HCT116 (cell line): ENCODE measurements around the gene SNAP47. TPM values are rescaled to one million over a fixed set of nuclear protein-coding genes. Genes with fewer than 3 reads are reported as not detected.

Experiments
- ATAC-seq: fragments of 200-7000 bp; cut with Tn5 transposase; 2 replicates; pipeline ENCODE4 v1.9.1; 2020; ENCODE audit warnings: mild to moderate bottlenecking, moderate library complexity
- BruUV-seq: library from RNA; stranded (reverse); fragments of 400-500 nt; replicated peaks from 2 replicates; lab custom pipeline; 2021; lab: Mats Ljungman, UMichigan
- CTCF ChIA-PET: fragments of 300-600 bp; sonication (Branson Sonifier 250); formaldehyde crosslinking; loops from one replicate; lab custom pipeline; 2021; ENCODE audit warnings: antibody characterized with exemption; lab: Charles Lee
- POLR2A ChIA-PET: fragments of 300-600, 350-600 bp; sonication (Branson Sonifier 250); formaldehyde crosslinking; loops from one replicate; lab custom pipeline; 2021; ENCODE audit warnings: antibody characterized with exemption; lab: Charles Lee
- RAD21 ChIA-PET, 2 experiments: fragments of 300-600 bp; sonication (Branson Sonifier 250); formaldehyde crosslinking; loops; one replicate each; lab custom pipeline; 2023; ENCODE audit warnings: low total read pairs in 2 of 2; ENCODE audit not compliant: uncharacterized antibody in 2 of 2, unreplicated experiment in 2 of 2, low non-redundant PET in 1 of 2; lab: Charles Lee
- DNase-seq: peaks from one replicate; pipeline ENCODE4 v3.0.0-alpha.2; 2010; ENCODE audit warnings: low read depth, low spot score
- H2AFZ ChIP-seq: fragments of 200-600 bp; shearing (Covaris generic), sonication (generic); 2 replicates; pipeline ENCODE4 v1.6.1; 2017; ENCODE audit warnings: low read depth, mixed run types, mixed read lengths, antibody characterized with exemption, low read length; ENCODE audit not compliant: poor library complexity, severe bottlenecking
- H3K27ac ChIP-seq: 2 replicates; pipeline ENCODE4 v1.5.1; 2012; ENCODE audit warnings: low read depth, low read length
- H3K27me3 ChIP-seq: fragments of 200-600 bp; sonication (generic); 2 replicates; pipeline ENCODE4 v1.6.1; 2016; ENCODE audit warnings: mixed run types, low read length, mixed read lengths; ENCODE audit not compliant: insufficient read depth
- H3K36me3 ChIP-seq, 2 experiments: fragments of 200-500 bp in 1 of 2; fragments of 200-600 bp in 1 of 2; sonication (Bioruptor generic) in 1 of 2; sonication (generic) in 1 of 2; 2 replicates each; pipeline versions ENCODE4 v1.5.1 to v1.6.1; 2014 to 2016; ENCODE audit warnings: low read length in 2 of 2, inconsistent platforms in 1 of 2, mixed read lengths in 1 of 2, mixed run types in 1 of 2; ENCODE audit not compliant: insufficient read depth in 2 of 2, control insufficient read depth in 1 of 2
- H3K4me1 ChIP-seq, 2 experiments: fragments of 200-600 bp in 1 of 2; sonication (generic) in 1 of 2; 2 replicates each; pipeline versions ENCODE4 v1.5.1 to v1.6.1; 2012 to 2017; ENCODE audit warnings: low read length in 2 of 2, inconsistent platforms in 1 of 2, mild to moderate bottlenecking in 1 of 2, mixed read lengths in 1 of 2, mixed run types in 1 of 2, moderate library complexity in 1 of 2; ENCODE audit not compliant: insufficient read depth in 2 of 2, control insufficient read depth in 1 of 2
- H3K4me2 ChIP-seq: fragments of 200-600 bp; sonication (generic); 2 replicates; pipeline ENCODE4 v1.6.1; 2017; ENCODE audit warnings: mixed run types, low read length, mixed read lengths
- H3K4me3 ChIP-seq, 2 experiments: fragments of 200-600 bp in 1 of 2; sonication (generic) in 1 of 2; replicated peaks in 1 of 2; 2 replicates each; pipeline ENCODE4 v1.5.1; 2011 to 2016; ENCODE audit warnings: low read length in 2 of 2, control low read depth in 1 of 2, low read depth in 1 of 2, mild to moderate bottlenecking in 1 of 2, mixed read lengths in 1 of 2, mixed run types in 1 of 2
- H3K79me2 ChIP-seq: fragments of 200-600 bp; sonication (generic); 2 replicates; pipeline ENCODE4 v1.6.1; 2017; ENCODE audit warnings: mild to moderate bottlenecking, mixed run types, low read length, moderate library complexity, mixed read lengths; ENCODE audit not compliant: insufficient read depth
- H3K9ac ChIP-seq: fragments of 200-600 bp; sonication (generic); 2 replicates; pipeline ENCODE4 v1.6.1; 2016; ENCODE audit warnings: low read length, mixed read lengths
- H3K9me2 ChIP-seq: fragments of 200-600 bp; sonication (generic), shearing (Covaris generic); 2 replicates; pipeline ENCODE4 v1.6.1; 2017; ENCODE audit warnings: mixed run types, mild to moderate bottlenecking, moderate library complexity; ENCODE audit not compliant: insufficient read depth
- H3K9me3 ChIP-seq, 2 experiments: fragments of 200-500 bp in 1 of 2; fragments of 200-600 bp in 1 of 2; sonication (Bioruptor generic) in 1 of 2; sonication (generic) in 1 of 2; 2 replicates each; pipeline ENCODE4 v1.6.1; 2014 to 2017; ENCODE audit warnings: low read length in 2 of 2, mixed read lengths in 2 of 2, inconsistent platforms in 1 of 2, low read depth in 1 of 2, mild to moderate bottlenecking in 1 of 2, mixed run types in 1 of 2, moderate library complexity in 1 of 2; ENCODE audit not compliant: control insufficient read depth in 1 of 2, insufficient read depth in 1 of 2
- H4K20me1 ChIP-seq: fragments of 200-600 bp; sonication (generic), shearing (Covaris generic); 2 replicates; pipeline ENCODE4 v1.6.1; 2017; ENCODE audit warnings: mixed run types, mild to moderate bottlenecking, moderate library complexity; ENCODE audit not compliant: insufficient read depth
- EGR1 ChIP-seq: IDR thresholded peaks from 2 replicates; pipeline ENCODE4 v1.6.1; 2012; ENCODE audit warnings: low read depth
- ELF1 ChIP-seq: IDR thresholded peaks from 2 replicates; pipeline ENCODE4 v1.6.1; 2012; ENCODE audit warnings: low read depth, borderline replicate concordance
- EZH2phosphoT487 ChIP-seq: fragments of 200-600 bp; IDR thresholded peaks from 2 replicates; pipeline ENCODE4 v1.6.1; 2018; ENCODE audit warnings: antibody characterized with exemption, borderline replicate concordance
- FOSL1 ChIP-seq: IDR thresholded peaks from 2 replicates; pipeline ENCODE4 v1.6.1; 2012; ENCODE audit warnings: low read depth
- POLR2A ChIP-seq: IDR thresholded peaks from 2 replicates; pipeline ENCODE4 v1.7.0; 2011; ENCODE audit warnings: borderline replicate concordance; ENCODE audit not compliant: insufficient read depth, insufficient read length; ENCODE audit errors: extremely low read depth
- RAD21 ChIP-seq: IDR thresholded peaks from 2 replicates; pipeline ENCODE4 v1.6.1; 2012; ENCODE audit warnings: low read depth, mild to moderate bottlenecking
- SIN3A ChIP-seq: IDR thresholded peaks from 2 replicates; pipeline ENCODE4 v1.6.1; 2012; ENCODE audit warnings: low read depth
- SP1 ChIP-seq: IDR thresholded peaks from 2 replicates; pipeline ENCODE4 v1.6.1; 2012; ENCODE audit warnings: low read depth
- SRF ChIP-seq: IDR thresholded peaks from 2 replicates; pipeline ENCODE4 v1.6.1; 2012; ENCODE audit warnings: low read depth
- YY1 ChIP-seq: IDR thresholded peaks from 2 replicates; pipeline ENCODE4 v1.6.1; 2011; ENCODE audit warnings: low read length, low read depth, moderate library complexity, mild to moderate bottlenecking; ENCODE audit not compliant: insufficient replicate concordance; ENCODE audit errors: extremely low read depth
- ZFX ChIP-seq: fragments of 450-650 bp; IDR thresholded peaks from 2 replicates; pipeline ENCODE4 v1.6.1; 2017
- intact Hi-C: fragments of 100-400 bp; cut with micrococcal nuclease; formaldehyde crosslinking; loops from 2 replicates; pipeline ENCODE4 v1.10.0; 2022
- total RNA-seq: library from RNA; stranded (reverse); gene quantifications from one replicate; pipeline ENCODE4 v1.2.1, GENCODE V29; 2021; ENCODE audit not compliant: unreplicated experiment
- TF ChIP-seq, protein P1 (sequence below): IDR thresholded peaks from 2 replicates; pipeline ENCODE4 v1.6.1; 2012; ENCODE audit warnings: low read depth
- TF ChIP-seq, protein P2 (sequence below): IDR thresholded peaks from 2 replicates; pipeline ENCODE4 v1.6.1; 2012
- TF ChIP-seq, protein P3 (sequence below), 3 experiments: fragments of 200-600 bp in 1 of 3; sonication (generic) in 1 of 3; IDR thresholded peaks in 2 of 3; conservative IDR thresholded peaks in 1 of 3; 2 replicates each; pipeline ENCODE4 v1.5.1; 2012 to 2017; ENCODE audit warnings: low read depth in 2 of 3, low read length in 2 of 3, antibody characterized with exemption in 1 of 3, borderline replicate concordance in 1 of 3, control low read depth in 1 of 3, mild to moderate bottlenecking in 1 of 3, mixed read lengths in 1 of 3, mixed run types in 1 of 3, moderate library complexity in 1 of 3; ENCODE audit not compliant: insufficient read depth in 1 of 3

The SNAP47 gene
- total RNA-seq, 1 experiment from 2014 or later = 37.9 TPM

DNA sequence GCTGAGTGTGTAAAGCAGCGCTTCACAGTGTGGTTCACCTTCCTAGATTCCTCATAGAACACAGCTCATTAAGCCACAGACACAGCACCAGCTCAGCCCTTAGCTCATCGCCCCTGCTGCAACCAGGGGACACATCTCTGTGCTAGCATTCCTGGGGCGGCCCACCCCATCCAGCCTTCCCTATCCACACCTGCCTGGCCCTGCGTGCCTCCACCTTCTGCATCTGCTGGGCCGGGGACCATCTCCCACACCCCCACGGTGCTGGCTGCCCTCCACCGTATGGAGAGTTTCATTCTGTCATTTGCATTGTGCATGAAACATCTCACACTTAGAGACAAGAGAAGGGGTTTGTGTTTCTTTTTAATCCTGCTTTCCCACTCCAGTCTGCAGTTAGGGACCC lies 44.5 kb downstream of the SNAP47 start:
- CTCF ChIA-PET = no interaction called here
- BruUV-seq = no TSS peak

More for the DNA sequence above, 44.5 kb downstream of the SNAP47 start:
- no peak for DNase-seq
- TF ChIP-seq FOSL1 = no peak
- no peak for TF ChIP-seq EGR1
- TF ChIP-seq POLR2A = no peak
- TF ChIP-seq, protein P1, sequence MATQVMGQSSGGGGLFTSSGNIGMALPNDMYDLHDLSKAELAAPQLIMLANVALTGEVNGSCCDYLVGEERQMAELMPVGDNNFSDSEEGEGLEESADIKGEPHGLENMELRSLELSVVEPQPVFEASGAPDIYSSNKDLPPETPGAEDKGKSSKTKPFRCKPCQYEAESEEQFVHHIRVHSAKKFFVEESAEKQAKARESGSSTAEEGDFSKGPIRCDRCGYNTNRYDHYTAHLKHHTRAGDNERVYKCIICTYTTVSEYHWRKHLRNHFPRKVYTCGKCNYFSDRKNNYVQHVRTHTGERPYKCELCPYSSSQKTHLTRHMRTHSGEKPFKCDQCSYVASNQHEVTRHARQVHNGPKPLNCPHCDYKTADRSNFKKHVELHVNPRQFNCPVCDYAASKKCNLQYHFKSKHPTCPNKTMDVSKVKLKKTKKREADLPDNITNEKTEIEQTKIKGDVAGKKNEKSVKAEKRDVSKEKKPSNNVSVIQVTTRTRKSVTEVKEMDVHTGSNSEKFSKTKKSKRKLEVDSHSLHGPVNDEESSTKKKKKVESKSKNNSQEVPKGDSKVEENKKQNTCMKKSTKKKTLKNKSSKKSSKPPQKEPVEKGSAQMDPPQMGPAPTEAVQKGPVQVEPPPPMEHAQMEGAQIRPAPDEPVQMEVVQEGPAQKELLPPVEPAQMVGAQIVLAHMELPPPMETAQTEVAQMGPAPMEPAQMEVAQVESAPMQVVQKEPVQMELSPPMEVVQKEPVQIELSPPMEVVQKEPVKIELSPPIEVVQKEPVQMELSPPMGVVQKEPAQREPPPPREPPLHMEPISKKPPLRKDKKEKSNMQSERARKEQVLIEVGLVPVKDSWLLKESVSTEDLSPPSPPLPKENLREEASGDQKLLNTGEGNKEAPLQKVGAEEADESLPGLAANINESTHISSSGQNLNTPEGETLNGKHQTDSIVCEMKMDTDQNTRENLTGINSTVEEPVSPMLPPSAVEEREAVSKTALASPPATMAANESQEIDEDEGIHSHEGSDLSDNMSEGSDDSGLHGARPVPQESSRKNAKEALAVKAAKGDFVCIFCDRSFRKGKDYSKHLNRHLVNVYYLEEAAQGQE = no peak
- TF ChIP-seq, protein P2, sequence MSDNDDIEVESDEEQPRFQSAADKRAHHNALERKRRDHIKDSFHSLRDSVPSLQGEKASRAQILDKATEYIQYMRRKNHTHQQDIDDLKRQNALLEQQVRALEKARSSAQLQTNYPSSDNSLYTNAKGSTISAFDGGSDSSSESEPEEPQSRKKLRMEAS = no peak
- TF ChIP-seq ELF1 = no peak
- TF ChIP-seq EZH2phosphoT487 = no peak
- no peak for TF ChIP-seq RAD21
- no peak for TF ChIP-seq YY1
- no peak for TF ChIP-seq SP1
- no peak for TF ChIP-seq SIN3A
- TF ChIP-seq, protein P3, sequence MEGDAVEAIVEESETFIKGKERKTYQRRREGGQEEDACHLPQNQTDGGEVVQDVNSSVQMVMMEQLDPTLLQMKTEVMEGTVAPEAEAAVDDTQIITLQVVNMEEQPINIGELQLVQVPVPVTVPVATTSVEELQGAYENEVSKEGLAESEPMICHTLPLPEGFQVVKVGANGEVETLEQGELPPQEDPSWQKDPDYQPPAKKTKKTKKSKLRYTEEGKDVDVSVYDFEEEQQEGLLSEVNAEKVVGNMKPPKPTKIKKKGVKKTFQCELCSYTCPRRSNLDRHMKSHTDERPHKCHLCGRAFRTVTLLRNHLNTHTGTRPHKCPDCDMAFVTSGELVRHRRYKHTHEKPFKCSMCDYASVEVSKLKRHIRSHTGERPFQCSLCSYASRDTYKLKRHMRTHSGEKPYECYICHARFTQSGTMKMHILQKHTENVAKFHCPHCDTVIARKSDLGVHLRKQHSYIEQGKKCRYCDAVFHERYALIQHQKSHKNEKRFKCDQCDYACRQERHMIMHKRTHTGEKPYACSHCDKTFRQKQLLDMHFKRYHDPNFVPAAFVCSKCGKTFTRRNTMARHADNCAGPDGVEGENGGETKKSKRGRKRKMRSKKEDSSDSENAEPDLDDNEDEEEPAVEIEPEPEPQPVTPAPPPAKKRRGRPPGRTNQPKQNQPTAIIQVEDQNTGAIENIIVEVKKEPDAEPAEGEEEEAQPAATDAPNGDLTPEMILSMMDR (IDR thresholded peaks at IDR 0.05 in 2 of 3, conservative IDR thresholded peaks at IDR 0.05 in 1 of 3; ENCODE audit: borderline replicate concordance in 1 of 3, insufficient read depth in 1 of 3, low read depth in 2 of 3, low read length in 2 of 3) = no peak
- TF ChIP-seq SRF = no peak
- no peak for TF ChIP-seq ZFX
- no peaks in the 10 kb centered on the region for H4K20me1 ChIP-seq
- intact Hi-C loops = no loop called here
- H3K36me3 ChIP-seq = 0 out of 4 replicates have a peak, but pooled peaks cover 0 to 3% of the 10 kb centered on the region in 2 experiments
- no peaks in the 10 kb centered on the region for H3K27me3 ChIP-seq
- no peak overlapping the region for H3K4me3 ChIP-seq
- H3K9me2 ChIP-seq = no peaks in the 10 kb centered on the region
- ATAC-seq = no peak
- no peaks in the 10 kb centered on the region for H3K79me2 ChIP-seq
- H3K9ac ChIP-seq = no peak overlapping the region
- H3K27ac ChIP-seq = no peak overlapping the region
- ChIA-PET RAD21 (no interaction called here), POLR2A (no interaction called here)
- no peaks in the 10 kb centered on the region for H3K9me3 ChIP-seq
- H3K4me1 ChIP-seq = no peaks in the 10 kb centered on the region
- H3K4me2 ChIP-seq = no peak overlapping the region
- no peak overlapping the region for H2AFZ ChIP-seq
